Ovary (tissue), 9 donors: ENCODE data around the gene CXCL3. TPM values are rescaled to one million over a fixed set of nuclear protein-coding genes. Genes with fewer than 3 reads are reported as not detected.

Source experiments
- DNase-seq, 5 donors: peaks; one replicate each; pipeline ENCODE4 v3.0.0-alpha.2; 2019 to 2020
- H3K27ac ChIP-seq, 2 donors: fragments of 200-600 bp; one replicate each; pipeline versions ENCODE4 v1.5.1 to v1.8.0; 2019 to 2022
- H3K27me3 ChIP-seq: fragments of 200-600 bp; one replicate; pipeline ENCODE4 v1.8.0; 2022
- H3K36me3 ChIP-seq: fragments of 200-600 bp; sonication (generic); one replicate; pipeline ENCODE4 v1.5.1; 2019
- H3K4me1 ChIP-seq: one replicate; pipeline ENCODE4 v1.8.1; 2013; ENCODE audit warnings: mild to moderate bottlenecking, moderate library complexity; ENCODE audit not compliant: insufficient read depth
- H3K4me3 ChIP-seq: fragments of 200-600 bp; sonication (generic); one replicate; pipeline ENCODE4 v1.5.1; 2017
- H3K9me3 ChIP-seq, 2 donors: fragments of 200-600 bp in 1 of 2; sonication (generic) in 1 of 2; one replicate each; pipeline versions ENCODE4 v1.5.1 to v1.8.1; 2013 to 2019; ENCODE audit warnings: mild to moderate bottlenecking in 1 of 2, moderate library complexity in 1 of 2
- EP300 ChIP-seq: sonication (generic); formaldehyde crosslinking; IDR thresholded peaks from one replicate; pipeline ENCODE4 v1.6.1; 2017; ENCODE audit warnings: antibody characterized with exemption
- POLR2A ChIP-seq: fragments of 450-650 bp; IDR thresholded peaks from one replicate; pipeline ENCODE4 v1.6.1; 2017; ENCODE audit warnings: antibody characterized with exemption, mild to moderate bottlenecking, moderate library complexity
- WGBS, 3 donors: extraction: QIAGEN DNeasy Blood & Tissue Kit in 1 of 3; methylation state at CpG; one replicate each; pipeline versions ENCODE4 v1.1.5 to v1.1.7; 2013 to 2017; 5-methylcytosine and 5-hydroxymethylcytosine counted together
- intact Hi-C, 4 donors: fragments of 100-400 bp; cut with DNase I; formaldehyde crosslinking; loops; one replicate each; pipeline versions ENCODE4 v1.11.0 to v1.15.1; 2022 to 2023
- polyA plus RNA-seq, 2 donors: library from polyadenylated mRNA; stranded (reverse); fragments of 200-250 nt in 1 of 2; fragments of 350-450 nt in 1 of 2; fragmentation: Illumina TruSeq in 1 of 2; extraction: RNeasy Lipid Tissue Mini Kit (QIAGEN cat#74804) in 1 of 2; gene quantifications; one replicate each; pipeline ENCODE4 v1.2.3, GENCODE V29; 2013 to 2014
- total RNA-seq, 7 donors: library from RNA; depleted of rRNA in 2 of 7; stranded (reverse); fragments of >200 nt in 2 of 7; fragmentation: NEBNext Ultra II Directional in 3 of 7; extraction: Animal tissue kit (Norgen Biotek cat#: 25700) in 3 of 7; gene quantifications; one replicate each; pipeline versions ENCODE4 v1.1.0 to v1.2.4, GENCODE V29; 2016 to 2023
- TF ChIP-seq, protein P1 (sequence below), 3 donors: fragments of 450-650 bp in 2 of 3; fragments of 200-600 bp in 1 of 3; IDR thresholded peaks; one replicate each; pipeline versions ENCODE4 v1.5.1 to v1.8.0; 2016 to 2022; ENCODE audit warnings: antibody characterized with exemption in 3 of 3, mild to moderate bottlenecking in 1 of 3
- donor health status: DM: no; HTN: no; CAD: no; lungs with moderate emphysema.
- donor health status: DM: no; HTN: no; CAD: no.
- donor health status: Bipolar disorder and iron deficiency.
- donor health status: DM: yes; HTN: yes; CAD: no.
- donor health status: DM: no; HTN: no; CAD: no.
- donor health status: DM: yes; HTN: yes; CAD: no.

The CXCL3 gene
- total and polyA plus RNA-seq, 9 donors: 0.25 to 17.5 (median 0.72) TPM

GRCh38 chr4:74009307-74009706 is 29.2 kb downstream of the CXCL3 start:
- H3K27ac ChIP-seq: no peak overlapping the region
- H3K27me3 ChIP-seq: no peaks in the 10 kb centered on the region
- intact Hi-C loops: no loop called here
- H3K4me3 ChIP-seq: no peak overlapping the region
- DNase-seq: no peak
- no peaks in the 10 kb centered on the region for H3K4me1 ChIP-seq
- WGBS, 3 donors: 87 to 92% (median 87%) methylated on average over 3 of the region's 3 CpGs
- TF ChIP-seq EP300: no peak
- TF ChIP-seq, protein P1, sequence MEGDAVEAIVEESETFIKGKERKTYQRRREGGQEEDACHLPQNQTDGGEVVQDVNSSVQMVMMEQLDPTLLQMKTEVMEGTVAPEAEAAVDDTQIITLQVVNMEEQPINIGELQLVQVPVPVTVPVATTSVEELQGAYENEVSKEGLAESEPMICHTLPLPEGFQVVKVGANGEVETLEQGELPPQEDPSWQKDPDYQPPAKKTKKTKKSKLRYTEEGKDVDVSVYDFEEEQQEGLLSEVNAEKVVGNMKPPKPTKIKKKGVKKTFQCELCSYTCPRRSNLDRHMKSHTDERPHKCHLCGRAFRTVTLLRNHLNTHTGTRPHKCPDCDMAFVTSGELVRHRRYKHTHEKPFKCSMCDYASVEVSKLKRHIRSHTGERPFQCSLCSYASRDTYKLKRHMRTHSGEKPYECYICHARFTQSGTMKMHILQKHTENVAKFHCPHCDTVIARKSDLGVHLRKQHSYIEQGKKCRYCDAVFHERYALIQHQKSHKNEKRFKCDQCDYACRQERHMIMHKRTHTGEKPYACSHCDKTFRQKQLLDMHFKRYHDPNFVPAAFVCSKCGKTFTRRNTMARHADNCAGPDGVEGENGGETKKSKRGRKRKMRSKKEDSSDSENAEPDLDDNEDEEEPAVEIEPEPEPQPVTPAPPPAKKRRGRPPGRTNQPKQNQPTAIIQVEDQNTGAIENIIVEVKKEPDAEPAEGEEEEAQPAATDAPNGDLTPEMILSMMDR (IDR thresholded peaks at IDR 0.05): no peak
- TF ChIP-seq POLR2A: no peak
- no peaks in the 10 kb centered on the region for H3K36me3 ChIP-seq
- H3K9me3 ChIP-seq: no peaks in the 10 kb centered on the region

DNA sequence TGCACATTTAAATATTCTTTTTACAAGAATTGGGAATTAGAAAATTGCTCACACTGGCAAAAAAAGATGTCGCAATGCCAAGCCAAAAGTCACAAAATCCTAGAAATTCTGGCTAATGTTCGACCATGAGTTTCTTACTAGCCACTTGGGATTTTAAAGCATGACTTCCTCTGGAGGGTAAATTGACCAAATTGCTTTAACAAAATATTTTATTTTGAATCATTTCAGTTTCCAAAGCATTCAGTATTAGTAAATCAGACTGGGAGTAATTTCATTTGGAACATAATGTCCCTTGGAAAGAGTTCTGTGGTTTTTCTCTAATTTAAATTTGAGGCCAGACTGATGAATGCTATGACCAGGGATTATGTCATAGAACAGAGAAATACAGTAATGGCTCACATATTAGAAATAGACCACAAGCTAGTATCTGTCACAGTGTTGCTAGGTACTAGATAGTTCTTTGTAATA is 32.4 kb downstream of the CXCL3 start:
- 57 to 66% (median 58%) methylated on average over 2 of the region's 2 CpGs for WGBS, 3 donors

DNA sequence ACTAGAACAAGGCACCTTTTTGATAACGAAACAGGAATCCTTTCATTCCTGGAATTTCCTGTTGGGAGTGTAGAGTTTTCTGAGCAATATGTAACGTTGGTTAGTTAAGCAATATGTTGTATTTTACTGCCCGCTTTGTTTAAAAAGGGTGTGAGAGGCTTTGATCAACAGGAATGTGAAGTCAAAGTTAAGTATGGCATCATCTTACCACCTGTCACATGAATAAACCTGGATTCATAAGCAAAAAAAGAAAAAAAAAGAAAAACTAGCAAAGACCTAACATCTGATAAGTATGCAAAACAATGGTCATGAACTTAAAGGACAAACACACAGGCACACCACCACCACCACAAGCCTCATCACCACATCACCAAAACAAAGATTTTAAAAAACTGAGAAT is 33.0 kb downstream of the CXCL3 start:
- WGBS, 3 donors: 58 to 60% (median 59%) methylated on average over 3 of the region's 3 CpGs
- no peaks in the 10 kb centered on the region for H3K9me3 ChIP-seq
- no peaks in the 10 kb centered on the region for H3K27me3 ChIP-seq
- no peak overlapping the region for H3K4me3 ChIP-seq
- no peak for TF ChIP-seq EP300
- TF ChIP-seq POLR2A: no peak
- TF ChIP-seq, protein P1 (IDR thresholded peaks at IDR 0.05): no peak
- H3K4me1 ChIP-seq: no peaks in the 10 kb centered on the region
- H3K36me3 ChIP-seq: no peaks in the 10 kb centered on the region
- H3K27ac ChIP-seq: no peak overlapping the region
- no peak for DNase-seq
- intact Hi-C loops: no loop called here

More for the DNA sequence above, 32.4 kb downstream of the CXCL3 start:
- no peaks in the 10 kb centered on the region for H3K36me3 ChIP-seq
- H3K27me3 ChIP-seq: no peaks in the 10 kb centered on the region
- TF ChIP-seq EP300 (no peak), POLR2A (no peak)
- TF ChIP-seq, protein P1 (IDR thresholded peaks at IDR 0.05): no peak
- intact Hi-C loops: no loop called here
- no peak overlapping the region for H3K4me3 ChIP-seq
- no peaks in the 10 kb centered on the region for H3K9me3 ChIP-seq
- H3K4me1 ChIP-seq: no peaks in the 10 kb centered on the region
- no peak overlapping the region for H3K27ac ChIP-seq
- DNase-seq: no peak

DNA sequence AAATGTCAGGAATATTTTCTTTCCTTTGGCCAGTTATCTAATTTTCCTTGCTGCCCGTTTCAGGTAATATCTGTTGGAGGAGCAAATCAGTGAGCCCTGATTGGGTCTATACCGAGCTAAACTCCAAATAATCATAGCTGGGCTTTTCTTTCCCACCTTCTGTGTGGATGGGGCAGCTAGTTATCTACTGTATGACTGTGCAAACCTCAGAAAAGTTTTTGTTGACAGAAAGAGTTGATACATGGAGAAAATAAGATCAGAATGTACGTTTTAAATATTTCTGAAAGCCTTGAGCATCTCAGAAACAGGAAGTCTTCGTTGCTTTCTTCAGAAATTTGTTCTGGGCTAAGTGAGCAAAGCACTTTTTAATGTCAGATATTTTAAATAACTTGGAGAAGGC is 33.8 kb downstream of the CXCL3 start:
- TF ChIP-seq, protein P1 (IDR thresholded peaks at IDR 0.05): no peak
- TF ChIP-seq POLR2A: no peak
- no peak for TF ChIP-seq EP300
- H3K4me3 ChIP-seq: no peak overlapping the region
- whole genome bisulfite sequencing, 3 donors: 46 to 60% (median 46%) methylated on average over 4 of the region's 4 CpGs
- DNase-seq: no peak
- no peaks in the 10 kb centered on the region for H3K27me3 ChIP-seq
- intact Hi-C loops: no loop called here
- H3K9me3 ChIP-seq: no peaks in the 10 kb centered on the region
- no peaks in the 10 kb centered on the region for H3K36me3 ChIP-seq
- H3K27ac ChIP-seq: no peak overlapping the region
- H3K4me1 ChIP-seq: no peaks in the 10 kb centered on the region
